ENCODE data around the gene PRADC1. TPM values are rescaled to one million over a fixed set of nuclear protein-coding genes. Genes with fewer than 3 reads are reported as not detected.

PRADC1 gene
- total RNA-seq, 1 experiment from 2014 or later, result 18.6 TPM

GRCh38 chr2:73259704-73260337 is 26.8 kb upstream of the PRADC1 start:
- Histone ChIP-seq H3K9me3 (ENCODE audit: control insufficient read depth, insufficient read depth, low read depth, low read length) (no peaks in the 10 kb centered on the region), H3K4me1 (ENCODE audit: control insufficient read depth, insufficient read depth, low read length) (no peaks in the 10 kb centered on the region), H3K36me3 (ENCODE audit: control insufficient read depth, insufficient read depth, low read length) (no peaks in the 10 kb centered on the region), H3K4me3 (ENCODE audit: low read depth in 2 of 2, low read length in 2 of 2) (no peak overlapping the region), H3K27me3 (ENCODE audit: control insufficient read depth, insufficient read depth, low read length) (no peaks in the 10 kb centered on the region), H3K27ac (ENCODE audit: low read length) (no peak overlapping the region)
- intact Hi-C loops (cut with micrococcal nuclease; ENCODE audit: unreplicated experiment), result no loop called here
- CTCF ChIA-PET, result no interaction called here
- in situ Hi-C loops (cut with HindIII; ENCODE audit: low pct_unique_long_range_greater_than_20kb, low sequenced_read_pairs), result no loop called here
- POLR2A ChIA-PET, result interaction anchor here (1.1 kb wide), 1 partner anchor 37 kb away, joined by 4 read pairs; no protein-coding TSS in a partner anchor
- DNase-seq (ENCODE audit: low read depth, low spot score) (no peak), ATAC-seq (peak; percentile 28)
- no TSS peak for BruUV-seq (replicated peaks)
- TF ChIP-seq REST (IDR thresholded peaks at IDR 0.05; ENCODE audit: insufficient read depth in 1 of 2, low read depth in 2 of 2, low read length in 1 of 2) (no peak), POLR2AphosphoS5 (IDR thresholded peaks at IDR 0.05; ENCODE audit: low read depth, low read length) (no peak), TCF7L2 (IDR thresholded peaks at IDR 0.05; ENCODE audit: low read depth, low read length) (no peak), SIN3A (IDR thresholded peaks at IDR 0.05; ENCODE audit: borderline replicate concordance, insufficient read depth, low read depth, low read length) (no peak), CTCF (IDR thresholded peaks at IDR 0.05) (no peak)

- no peak for TF ChIP-seq POLR2AphosphoS5 (IDR thresholded peaks at IDR 0.05; ENCODE audit: low read depth, low read length)
- ChIA-PET CTCF (no interaction called here), POLR2A (no interaction called here)
Measured at GRCh38 chr2:73259276-73259675, 26.2 kb upstream of the PRADC1 start.

GRCh38 chr2:73258913-73259215 is 25.8 kb upstream of the PRADC1 start:
- Histone ChIP-seq H3K9me3 (ENCODE audit: control insufficient read depth, insufficient read depth, low read depth, low read length) (no peaks in the 10 kb centered on the region), H3K27me3 (ENCODE audit: control insufficient read depth, insufficient read depth, low read length) (no peaks in the 10 kb centered on the region), H3K27ac (ENCODE audit: low read length) (no peak overlapping the region), H3K4me1 (ENCODE audit: control insufficient read depth, insufficient read depth, low read length) (no peaks in the 10 kb centered on the region), H3K36me3 (ENCODE audit: control insufficient read depth, insufficient read depth, low read length) (no peaks in the 10 kb centered on the region), H3K4me3 (ENCODE audit: low read depth in 2 of 2, low read length in 2 of 2) (no peak overlapping the region)
- ATAC-seq, result no peak
- CTCF ChIA-PET, result no interaction called here
- BruUV-seq (replicated peaks), result no TSS peak
- in situ Hi-C loops (cut with HindIII; ENCODE audit: low pct_unique_long_range_greater_than_20kb, low sequenced_read_pairs), result no loop called here
- TF ChIP-seq SIN3A (IDR thresholded peaks at IDR 0.05; ENCODE audit: borderline replicate concordance, insufficient read depth, low read depth, low read length) (no peak), TCF7L2 (IDR thresholded peaks at IDR 0.05; ENCODE audit: low read depth, low read length) (no peak), POLR2AphosphoS5 (IDR thresholded peaks at IDR 0.05; ENCODE audit: low read depth, low read length) (no peak), CTCF (IDR thresholded peaks at IDR 0.05) (no peak), REST (IDR thresholded peaks at IDR 0.05; ENCODE audit: insufficient read depth in 1 of 2, low read depth in 2 of 2, low read length in 1 of 2) (no peak)
- POLR2A ChIA-PET, result no interaction called here
- DNase-seq (ENCODE audit: low read depth, low spot score), result no peak
- intact Hi-C loops (cut with micrococcal nuclease; ENCODE audit: unreplicated experiment), result no loop called here

More at GRCh38 chr2:73259276-73259675, 26.2 kb upstream of the PRADC1 start:
- no peak overlapping the region for H3K27ac ChIP-seq (ENCODE audit: low read length)
- no peak for ATAC-seq
- H3K27me3 ChIP-seq (ENCODE audit: control insufficient read depth, insufficient read depth, low read length), result no peaks in the 10 kb centered on the region
- in situ Hi-C loops (cut with HindIII; ENCODE audit: low pct_unique_long_range_greater_than_20kb, low sequenced_read_pairs), result no loop called here
- H3K4me3 ChIP-seq (ENCODE audit: low read depth in 2 of 2, low read length in 2 of 2), result no peak overlapping the region
- no peaks in the 10 kb centered on the region for H3K9me3 ChIP-seq (ENCODE audit: control insufficient read depth, insufficient read depth, low read depth, low read length)
- no peak for DNase-seq (ENCODE audit: low read depth, low spot score)
- no peaks in the 10 kb centered on the region for H3K36me3 ChIP-seq (ENCODE audit: control insufficient read depth, insufficient read depth, low read length)
- intact Hi-C loops (cut with micrococcal nuclease; ENCODE audit: unreplicated experiment), result no loop called here
- no TSS peak for BruUV-seq (replicated peaks)
- H3K4me1 ChIP-seq (ENCODE audit: control insufficient read depth, insufficient read depth, low read length), result no peaks in the 10 kb centered on the region
